Measurements from ENCODE around the gene PHF14.
"Not testable (repeated sequence)": the region's sequence is repeated elsewhere in the genome, so short reads cannot be mapped to it uniquely, and the experiment has no call there.

Gene PHF14

GRCh38 chr7:10973061-10973941, at the start of gene PHF14:
TSS of gene PHF14 (plus strand) at chr7:10973872. CDS start at chr7:10974324, 452 bp downstream.
- peak; percentile 99 for DNase-seq (ENCODE audit: low read depth, low spot score)
- H3K9ac ChIP-seq (ENCODE audit: insufficient read length, low read depth) = peak within 1 kb of the TSS; percentile 84
- peaks cover 16% of the 10 kb centered on the region for H3K36me3 ChIP-seq (ENCODE audit: insufficient read depth, insufficient read length, low read length)
- no peak for TF ChIP-seq ZNF274 (IDR thresholded peaks at IDR 0.05; ENCODE audit: low read depth, low read length)
- TF ChIP-seq SUZ12 (IDR thresholded peaks at IDR 0.05; ENCODE audit: extremely low read depth, insufficient read depth, insufficient read length) = no peak
- TF ChIP-seq YY1 (IDR thresholded peaks at IDR 0.05; ENCODE audit: insufficient read depth, insufficient read length) = no peak
- peaks cover 6% of the 10 kb centered on the region; the same call in 1 of the 2 replicates for H3K9me3 ChIP-seq (ENCODE audit: insufficient read depth, low read length)
- H3K4me3 ChIP-seq (ENCODE audit: insufficient read length, low read depth) = peak within 1 kb of the TSS; percentile 88
- H3K27me3 ChIP-seq (ENCODE audit: insufficient read depth, insufficient read length) = no peaks in the 10 kb centered on the region
- H3K4me1 ChIP-seq (ENCODE audit: insufficient read depth, insufficient read length) = no peaks in the 10 kb centered on the region

- no peak overlapping the region for H3K4me3 ChIP-seq (ENCODE audit: insufficient read length, low read depth)
- TF ChIP-seq YY1 (IDR thresholded peaks at IDR 0.05; ENCODE audit: insufficient read depth, insufficient read length) = no peak
- H3K4me1 ChIP-seq (ENCODE audit: insufficient read depth, insufficient read length) = no peaks in the 10 kb centered on the region
- no peak for DNase-seq (ENCODE audit: low read depth, low spot score)
- no peaks in the 10 kb centered on the region for H3K9me3 ChIP-seq (ENCODE audit: insufficient read depth, low read length)
- no peaks in the 10 kb centered on the region for H3K36me3 ChIP-seq (ENCODE audit: insufficient read depth, insufficient read length, low read length)
- no peaks in the 10 kb centered on the region for H3K27me3 ChIP-seq (ENCODE audit: insufficient read depth, insufficient read length)
- H3K9ac ChIP-seq (ENCODE audit: insufficient read length, low read depth) = no peak overlapping the region
These were observed 49.3 kb upstream of the PHF14 start for GRCh38 chr7:10924370-10924769.

- H3K9me3 ChIP-seq (ENCODE audit: insufficient read depth, low read length); H3K27me3 ChIP-seq (ENCODE audit: insufficient read depth, insufficient read length); H3K4me1 ChIP-seq (ENCODE audit: insufficient read depth, insufficient read length); H3K4me3 ChIP-seq (ENCODE audit: insufficient read length, low read depth); DNase-seq (ENCODE audit: low read depth, low spot score); H3K9ac ChIP-seq (ENCODE audit: insufficient read length, low read depth): not testable (repeated sequence)
- H3K36me3 ChIP-seq (ENCODE audit: insufficient read depth, insufficient read length, low read length) = peaks cover 20% of the 10 kb centered on the region
These were observed 45.5 kb upstream of the PHF14 start for GRCh38 chr7:10928203-10928602.

GRCh38 chr7:10930551-10930950, 43.1 kb upstream of the PHF14 start:
- no peak for TF ChIP-seq YY1 (IDR thresholded peaks at IDR 0.05; ENCODE audit: insufficient read depth, insufficient read length)
- no peak for TF ChIP-seq SUZ12 (IDR thresholded peaks at IDR 0.05; ENCODE audit: extremely low read depth, insufficient read depth, insufficient read length)
- TF ChIP-seq ZNF274 (IDR thresholded peaks at IDR 0.05; ENCODE audit: low read depth, low read length) = no peak
- H3K36me3 ChIP-seq (ENCODE audit: insufficient read depth, insufficient read length, low read length) = peaks cover 43% of the 10 kb centered on the region
- no peak overlapping the region for H3K4me3 ChIP-seq (ENCODE audit: insufficient read length, low read depth)
- no peaks in the 10 kb centered on the region for H3K27me3 ChIP-seq (ENCODE audit: insufficient read depth, insufficient read length)
- no peak overlapping the region for H3K9ac ChIP-seq (ENCODE audit: insufficient read length, low read depth)
- H3K9me3 ChIP-seq (ENCODE audit: insufficient read depth, low read length) = no peaks in the 10 kb centered on the region
- DNase-seq (ENCODE audit: low read depth, low spot score) = no peak
- no peaks in the 10 kb centered on the region for H3K4me1 ChIP-seq (ENCODE audit: insufficient read depth, insufficient read length)

GRCh38 chr7:10931161-10931560, 42.5 kb upstream of the PHF14 start:
- H3K36me3 ChIP-seq (ENCODE audit: insufficient read depth, insufficient read length, low read length) = peaks cover 49% of the 10 kb centered on the region

GRCh38 chr7:10934292-10934691, 39.4 kb upstream of the PHF14 start:
- Histone ChIP-seq H3K9me3 (ENCODE audit: insufficient read depth, low read length) (no peaks in the 10 kb centered on the region), H3K9ac (ENCODE audit: insufficient read length, low read depth) (no peak overlapping the region), H3K4me1 (ENCODE audit: insufficient read depth, insufficient read length) (no peaks in the 10 kb centered on the region), H3K27me3 (ENCODE audit: insufficient read depth, insufficient read length) (no peaks in the 10 kb centered on the region), H3K4me3 (ENCODE audit: insufficient read length, low read depth) (no peak overlapping the region), H3K36me3 (ENCODE audit: insufficient read depth, insufficient read length, low read length) (peaks cover 76% of the 10 kb centered on the region)
- no peak for TF ChIP-seq SUZ12 (IDR thresholded peaks at IDR 0.05; ENCODE audit: extremely low read depth, insufficient read depth, insufficient read length)
- TF ChIP-seq YY1 (IDR thresholded peaks at IDR 0.05; ENCODE audit: insufficient read depth, insufficient read length) = no peak
- no peak for TF ChIP-seq ZNF274 (IDR thresholded peaks at IDR 0.05; ENCODE audit: low read depth, low read length)
- no peak for DNase-seq (ENCODE audit: low read depth, low spot score)

More at GRCh38 chr7:10931161-10931560, 42.5 kb upstream of the PHF14 start:
- Histone ChIP-seq H3K4me3 (ENCODE audit: insufficient read length, low read depth) (no peak overlapping the region), H3K27me3 (ENCODE audit: insufficient read depth, insufficient read length) (no peaks in the 10 kb centered on the region), H3K9ac (ENCODE audit: insufficient read length, low read depth) (no peak overlapping the region), H3K4me1 (ENCODE audit: insufficient read depth, insufficient read length) (no peaks in the 10 kb centered on the region), H3K9me3 (ENCODE audit: insufficient read depth, low read length) (no peaks in the 10 kb centered on the region)
- peak; percentile 15 for DNase-seq (ENCODE audit: low read depth, low spot score)
- TF ChIP-seq SUZ12 (IDR thresholded peaks at IDR 0.05; ENCODE audit: extremely low read depth, insufficient read depth, insufficient read length) (no peak), ZNF274 (IDR thresholded peaks at IDR 0.05; ENCODE audit: low read depth, low read length) (no peak), YY1 (IDR thresholded peaks at IDR 0.05; ENCODE audit: insufficient read depth, insufficient read length) (no peak)

GRCh38 chr7:10939237-10939910, 34.3 kb upstream of the PHF14 start:
- no peak for TF ChIP-seq YY1 (IDR thresholded peaks at IDR 0.05; ENCODE audit: insufficient read depth, insufficient read length)
- TF ChIP-seq ZNF274 (IDR thresholded peaks at IDR 0.05; ENCODE audit: low read depth, low read length) = no peak
- no peak for TF ChIP-seq SUZ12 (IDR thresholded peaks at IDR 0.05; ENCODE audit: extremely low read depth, insufficient read depth, insufficient read length)
- DNase-seq (ENCODE audit: low read depth, low spot score) = no peak
- Histone ChIP-seq H3K27me3 (ENCODE audit: insufficient read depth, insufficient read length) (no peaks in the 10 kb centered on the region), H3K9me3 (ENCODE audit: insufficient read depth, low read length) (no peaks in the 10 kb centered on the region), H3K4me1 (ENCODE audit: insufficient read depth, insufficient read length) (no peaks in the 10 kb centered on the region), H3K36me3 (ENCODE audit: insufficient read depth, insufficient read length, low read length) (peaks cover 45% of the 10 kb centered on the region), H3K4me3 (ENCODE audit: insufficient read length, low read depth) (peak overlapping the region; percentile 95), H3K9ac (ENCODE audit: insufficient read length, low read depth) (peak overlapping the region; percentile 99)
